HG03469 (cell line): ENCODE measurements around the gene F2RL3.

Experiments used
- ATAC-seq: cut with Tn5 transposase; IDR thresholded peaks from one replicate; pipeline ENCODE4 v1.9.1; 2021; ENCODE audit warnings: mild to moderate bottlenecking, moderate library complexity, moderate number of reproducible peaks; ENCODE audit not compliant: unreplicated experiment

F2RL3 gene

DNA sequence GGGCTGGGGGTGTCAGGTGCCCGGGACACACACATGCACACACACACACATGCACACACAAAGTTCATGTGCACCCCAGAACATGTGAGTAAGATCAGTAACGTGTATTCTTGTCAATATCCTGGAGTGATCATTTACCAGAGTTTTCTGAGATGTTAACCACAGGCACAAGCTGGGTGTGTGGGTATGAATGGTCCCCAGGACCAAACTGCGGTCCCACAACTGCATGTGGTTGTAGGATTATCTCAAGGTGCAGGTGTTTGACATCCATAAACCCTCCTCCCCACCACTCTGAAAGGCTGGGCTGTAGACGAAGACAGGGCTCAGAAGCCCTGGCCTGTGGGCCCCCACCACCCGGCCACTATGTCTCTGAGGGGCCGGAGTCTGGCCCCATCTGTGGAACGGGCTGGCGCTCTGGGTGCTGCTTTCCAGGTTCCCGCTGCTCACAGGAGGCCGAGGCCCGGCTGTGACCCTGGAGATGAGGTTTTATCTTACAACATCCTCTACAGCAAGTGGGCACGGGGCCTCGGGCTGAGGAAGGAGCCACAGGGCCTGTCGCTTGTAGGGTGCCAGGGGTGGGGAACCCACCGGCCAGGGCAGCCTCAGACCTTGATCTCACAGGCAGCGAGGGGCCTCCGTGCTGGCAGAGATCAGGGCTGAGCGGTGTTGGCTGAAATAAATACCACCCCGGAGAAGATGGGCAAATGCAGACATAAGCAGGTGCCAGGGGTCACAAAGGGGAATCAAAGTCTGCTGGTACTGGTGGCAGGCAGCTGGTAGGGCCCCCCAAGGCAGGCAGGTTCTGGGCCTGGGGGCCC, 4.3 kb downstream of the F2RL3 start:
- no peak for ATAC-seq

DNA sequence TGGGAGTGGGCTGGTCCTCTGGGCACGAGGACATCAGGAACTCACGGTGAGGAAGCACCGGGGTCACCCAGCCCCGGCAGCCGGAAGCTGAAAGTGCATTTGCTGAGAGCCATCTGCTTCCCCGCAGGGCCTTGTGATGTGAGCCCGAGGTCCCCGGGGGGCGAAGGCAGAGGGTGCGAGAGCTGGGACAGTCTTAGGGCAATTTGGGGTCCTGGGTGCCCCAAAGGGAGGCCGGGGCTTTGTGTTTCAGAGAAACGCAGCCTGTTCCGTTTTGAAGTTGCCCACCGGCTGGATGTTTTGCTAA, 4.8 kb downstream of the F2RL3 start:
- no peak for ATAC-seq

DNA sequence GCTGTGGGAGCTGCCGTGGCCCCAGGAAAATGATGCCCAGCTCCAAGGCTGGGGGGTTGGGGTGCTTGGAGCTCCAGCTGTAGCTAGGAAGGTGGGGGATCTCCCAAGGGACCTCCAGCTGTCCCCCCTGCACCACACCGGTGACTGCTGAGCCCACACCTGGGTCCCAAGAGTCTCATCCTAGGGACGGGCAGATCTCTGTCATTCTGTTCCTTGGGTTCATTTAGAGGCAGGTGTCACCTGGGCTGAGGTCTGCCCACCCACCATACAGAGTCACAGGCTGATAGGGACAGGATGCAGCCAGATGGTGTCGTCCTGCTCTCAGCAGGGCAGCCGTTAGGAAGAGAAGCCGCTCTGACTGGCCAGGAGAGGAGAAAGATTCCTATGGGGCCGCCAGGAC, 5.3 kb downstream of the F2RL3 start:
- ATAC-seq = no peak

DNA sequence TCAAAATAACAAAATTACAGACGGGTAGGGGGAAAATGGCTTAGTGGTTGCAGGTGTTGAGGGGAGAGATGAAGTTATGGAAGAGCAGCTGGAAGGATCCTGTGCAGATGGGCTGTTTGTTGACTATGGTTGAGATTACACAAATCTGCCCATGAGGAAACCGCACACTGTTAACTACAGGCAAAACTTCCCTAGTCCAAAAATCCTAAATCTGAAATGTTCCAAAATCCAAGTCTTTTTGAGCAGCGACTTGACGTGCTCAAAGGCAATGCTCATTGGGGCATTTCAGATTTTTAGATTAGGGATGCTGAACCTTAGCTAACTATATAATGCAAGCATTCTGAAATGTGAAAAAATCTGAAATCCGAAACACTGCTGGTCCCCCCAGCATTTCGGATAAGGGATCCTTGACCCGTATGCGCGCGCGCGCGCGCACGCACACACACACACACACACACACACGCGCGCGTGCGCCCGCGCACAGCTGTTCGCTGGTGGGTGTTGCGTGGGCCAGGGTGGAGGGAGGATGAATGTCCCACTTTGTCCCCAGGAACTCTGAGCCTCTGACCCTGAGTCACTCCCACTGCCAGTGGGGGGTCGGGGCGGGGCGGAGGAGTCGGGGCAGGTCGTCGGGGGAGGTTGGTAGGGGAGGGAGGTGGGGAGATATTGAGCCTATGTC, 6.8 kb downstream of the F2RL3 start:
- ATAC-seq = no peak

DNA sequence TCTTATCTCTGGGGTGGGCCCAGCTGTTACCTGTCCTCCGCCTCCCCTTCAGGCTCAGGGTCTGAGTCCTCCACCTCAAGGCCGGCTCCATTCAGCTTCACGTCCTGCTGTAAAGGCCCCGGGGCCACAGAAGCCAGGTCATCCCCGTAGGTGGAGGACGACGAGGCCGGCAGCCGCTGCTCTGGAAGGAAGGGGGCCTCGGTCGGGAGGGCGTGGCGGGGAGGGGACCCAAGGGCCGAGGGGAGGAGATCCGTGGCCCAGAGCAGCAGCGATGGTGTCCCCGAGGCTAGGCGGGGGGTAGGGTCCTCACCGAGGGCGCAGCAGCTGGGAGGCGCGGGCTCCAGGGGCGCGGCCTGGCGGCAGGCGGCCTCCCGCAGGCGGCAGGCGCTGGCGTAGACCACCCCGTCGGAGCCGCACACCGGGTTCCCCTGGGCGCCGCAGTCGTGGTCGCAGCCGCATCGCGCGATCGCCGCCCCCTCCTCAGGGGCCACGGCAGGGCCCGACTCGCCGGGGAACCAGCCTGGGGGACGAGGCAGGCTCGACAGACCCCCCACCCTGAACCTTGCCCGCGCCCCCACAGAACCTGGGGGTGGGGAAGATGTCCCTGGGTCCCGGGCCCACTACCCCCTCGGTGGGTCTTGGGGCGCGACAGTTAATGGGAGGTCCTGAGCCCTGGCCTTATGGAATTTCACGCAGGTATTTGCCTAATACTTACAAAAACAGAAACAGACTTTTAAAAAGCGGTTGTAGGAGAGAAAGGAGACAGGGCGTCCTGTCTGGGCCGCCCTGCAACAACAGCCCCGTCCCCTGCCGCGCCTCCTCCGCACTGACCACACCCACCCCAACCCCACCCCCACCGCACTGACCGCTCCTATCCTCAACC, 7.6 kb downstream of the F2RL3 start:
- no peak for ATAC-seq

DNA sequence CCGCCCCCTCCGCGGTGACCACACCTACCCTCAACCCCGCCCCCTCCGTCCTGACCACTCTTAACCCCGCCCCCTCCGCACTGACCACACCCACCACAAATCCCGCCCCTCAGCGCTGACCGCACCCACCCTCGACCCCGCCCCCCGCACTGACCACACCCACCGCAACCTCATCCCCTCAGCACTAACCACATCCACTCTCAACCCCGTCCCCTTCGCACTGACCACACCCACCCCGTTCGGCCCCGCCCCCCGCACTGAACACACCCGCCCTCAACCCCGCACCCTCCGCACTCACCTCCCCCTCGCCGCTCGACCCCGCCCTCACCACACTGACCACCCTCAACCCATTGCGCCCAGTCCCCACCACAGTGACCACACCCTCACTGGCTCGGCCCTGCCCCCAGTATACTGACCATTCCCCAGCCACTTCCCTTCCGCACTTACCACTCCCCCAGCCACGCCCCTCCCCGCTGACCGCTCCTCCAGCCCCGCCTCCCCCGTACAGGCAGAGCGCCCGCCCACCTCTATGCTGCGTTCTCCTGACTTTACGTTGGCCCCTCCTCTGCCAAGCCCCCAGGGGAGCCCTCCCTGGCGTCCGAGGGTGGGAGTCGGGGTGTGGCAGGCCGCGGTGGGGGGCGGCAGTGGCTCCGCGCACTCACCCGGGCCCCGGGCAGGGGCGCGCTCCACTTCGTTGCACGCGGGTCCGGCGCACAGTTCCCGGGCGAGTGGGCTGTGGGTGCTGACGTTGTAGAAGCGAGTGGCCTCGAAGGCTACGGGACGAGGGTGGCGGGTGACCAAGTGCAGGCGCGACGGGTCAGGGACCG, 8.4 kb downstream of the F2RL3 start:
- no peak for ATAC-seq

DNA sequence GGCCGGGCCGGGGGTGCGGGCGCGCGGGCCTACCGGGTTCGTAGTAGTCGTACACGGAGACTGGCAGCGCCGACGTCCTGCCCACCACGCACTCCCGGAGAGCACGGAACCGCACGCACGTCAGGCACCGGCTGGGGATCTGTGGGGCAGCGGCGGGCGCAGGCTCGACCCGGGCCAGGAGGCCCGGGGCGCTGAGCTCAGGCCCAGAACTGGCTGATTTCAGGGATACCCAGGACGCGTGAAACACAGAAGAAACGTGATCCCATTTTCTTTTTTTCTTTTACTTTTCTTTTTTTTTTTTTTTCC, 9.0 kb downstream of the F2RL3 start:
- ATAC-seq = no peak

DNA sequence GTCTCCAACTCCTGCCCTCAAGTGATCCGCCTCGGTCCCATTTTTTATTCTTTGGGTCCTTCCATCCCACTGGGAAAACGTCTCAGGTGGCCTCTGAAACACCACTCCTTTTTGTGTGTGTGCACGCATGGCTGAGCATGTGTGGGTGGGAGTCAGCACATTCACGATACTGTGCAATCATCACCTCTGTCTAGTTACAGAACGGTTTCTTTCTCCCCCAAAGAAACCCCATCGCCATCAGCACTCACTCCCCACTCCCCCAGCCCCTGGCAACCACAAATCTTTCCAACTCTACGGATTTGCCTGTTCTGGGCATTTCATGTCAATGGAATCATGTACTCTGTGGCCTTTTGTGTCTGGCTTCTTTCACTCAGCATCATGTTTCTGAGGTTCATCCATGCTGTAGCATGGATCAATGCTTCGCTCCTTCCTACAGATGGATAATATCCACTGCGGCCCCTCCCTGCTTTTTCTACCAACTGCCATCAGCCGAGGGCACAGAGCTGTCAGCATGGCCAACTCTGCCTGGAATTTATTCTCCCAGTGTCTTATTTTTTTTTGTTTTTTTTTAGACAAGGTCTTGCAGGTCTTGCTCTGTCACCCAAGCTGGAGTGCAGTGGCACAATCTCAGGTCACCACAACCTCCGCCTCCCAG, 9.7 kb downstream of the F2RL3 start:
- no peak for ATAC-seq

DNA sequence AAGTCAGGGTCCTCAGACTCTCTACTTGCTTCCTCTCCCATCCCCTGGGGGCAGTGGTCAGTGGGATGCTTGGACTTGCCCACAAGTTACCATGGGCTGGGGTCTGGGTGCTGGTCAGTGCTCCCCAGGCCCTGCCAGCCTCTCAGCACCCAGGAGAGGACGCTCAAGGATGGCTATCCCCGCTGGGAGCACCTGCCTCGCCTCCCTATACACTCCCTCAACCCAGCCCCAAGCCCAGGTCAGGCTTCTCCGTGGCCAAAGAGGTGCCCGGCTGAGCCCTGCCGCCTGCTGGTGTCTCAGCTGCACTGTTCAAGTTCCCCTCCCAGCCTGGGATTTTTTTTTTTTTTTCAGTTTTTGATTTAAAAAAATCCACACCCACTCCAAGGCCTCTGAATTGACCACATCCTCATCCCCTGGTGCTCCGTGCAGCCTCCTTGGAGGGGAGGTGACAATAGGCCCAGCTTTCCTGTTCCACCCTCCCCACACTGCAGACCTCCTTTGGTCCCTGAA, 10.8 kb downstream of the F2RL3 start:
- ATAC-seq = no peak

DNA sequence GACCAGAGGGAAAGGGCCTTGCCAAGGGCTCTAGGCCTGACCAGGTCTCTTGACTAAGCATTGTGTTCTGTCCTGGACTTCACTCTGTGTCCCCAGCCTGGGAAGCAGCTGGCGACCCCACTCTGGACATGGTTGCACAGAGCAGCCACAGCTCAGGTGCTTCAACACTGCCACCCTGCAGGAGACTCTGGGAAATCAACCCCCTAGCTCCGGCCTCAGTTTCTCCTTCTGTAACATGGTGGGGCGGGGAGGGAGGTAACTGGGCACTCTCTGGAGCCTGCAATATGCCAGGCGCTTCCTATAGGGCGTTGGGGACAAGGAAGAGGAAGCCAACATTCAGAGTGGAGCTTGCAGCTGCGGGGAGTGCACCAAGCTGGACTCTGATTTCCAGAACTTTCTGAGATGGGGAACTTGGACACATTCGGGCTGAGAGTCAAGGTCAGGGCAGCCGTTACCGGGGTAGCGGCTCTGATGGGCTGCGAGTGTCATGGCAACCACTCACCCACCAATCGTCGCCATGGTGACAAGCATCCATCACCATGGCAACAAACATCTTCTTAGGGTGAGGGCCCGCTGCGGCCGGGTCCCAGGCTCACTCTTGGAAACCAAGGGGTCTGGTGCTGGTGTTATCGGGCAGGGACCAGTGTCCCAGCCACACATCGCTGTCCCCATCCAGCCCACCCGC, 12.8 kb downstream of the F2RL3 start:
- ATAC-seq = no peak

DNA sequence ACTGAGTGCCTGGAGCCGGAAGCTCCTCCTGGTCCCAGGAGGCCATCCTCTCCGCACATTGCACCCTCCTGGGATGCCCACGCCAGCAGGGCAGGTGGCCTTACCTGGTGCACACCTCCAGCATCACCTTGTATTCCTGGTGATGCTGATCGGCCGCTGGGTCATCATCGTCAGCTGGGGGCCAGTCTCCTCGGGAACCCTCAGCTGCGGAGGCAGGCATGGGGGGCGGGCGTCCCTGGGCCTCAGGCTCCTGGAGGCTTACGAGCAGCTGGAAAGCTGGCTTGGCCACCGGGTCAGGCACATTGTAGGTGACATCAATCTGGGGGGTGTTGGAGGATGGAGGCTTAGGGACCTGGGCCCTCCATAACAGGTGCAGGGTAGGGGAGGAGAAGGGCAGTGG, 13.7 kb downstream of the F2RL3 start:
- no peak for ATAC-seq

DNA sequence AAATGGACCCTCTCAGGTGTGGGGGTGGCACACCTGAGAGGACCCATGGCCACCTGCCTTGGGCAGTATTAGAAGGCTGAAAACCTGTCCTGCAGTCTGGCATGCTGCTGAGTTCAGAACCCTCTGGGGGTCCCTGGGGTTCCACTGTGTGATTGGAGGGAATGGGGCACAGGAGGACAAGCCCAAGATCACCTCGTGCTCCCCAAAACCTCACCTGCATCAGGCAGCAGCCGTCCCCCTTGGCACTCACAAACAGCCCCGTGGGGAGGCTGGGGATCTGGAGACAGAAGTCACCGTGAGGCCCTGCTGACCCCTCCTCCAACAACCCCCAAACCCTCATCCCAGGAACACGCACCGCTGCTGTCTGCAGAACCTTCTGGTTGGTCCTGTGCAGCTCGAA, 14.5 kb downstream of the F2RL3 start:
- ATAC-seq = no peak

DNA sequence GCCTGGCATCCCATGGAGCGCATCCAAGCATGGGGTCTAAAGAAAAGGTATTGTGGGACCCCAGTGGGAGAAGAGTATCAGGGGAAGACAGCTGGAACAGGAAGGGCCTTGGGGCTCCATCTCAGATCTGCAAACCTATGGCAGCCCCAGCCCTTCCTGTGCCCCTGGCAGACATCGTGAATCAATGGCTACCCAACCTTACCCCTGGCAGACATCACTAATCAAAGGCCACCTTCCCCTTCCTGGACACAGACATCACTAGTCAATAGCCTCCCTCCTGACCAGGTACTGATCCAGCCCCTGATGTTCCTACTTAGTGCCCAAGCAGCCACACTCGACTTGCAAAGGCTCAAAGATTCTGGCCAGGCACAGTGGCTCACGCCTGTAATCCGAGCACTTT, 15.8 kb downstream of the F2RL3 start:
- no peak for ATAC-seq

DNA sequence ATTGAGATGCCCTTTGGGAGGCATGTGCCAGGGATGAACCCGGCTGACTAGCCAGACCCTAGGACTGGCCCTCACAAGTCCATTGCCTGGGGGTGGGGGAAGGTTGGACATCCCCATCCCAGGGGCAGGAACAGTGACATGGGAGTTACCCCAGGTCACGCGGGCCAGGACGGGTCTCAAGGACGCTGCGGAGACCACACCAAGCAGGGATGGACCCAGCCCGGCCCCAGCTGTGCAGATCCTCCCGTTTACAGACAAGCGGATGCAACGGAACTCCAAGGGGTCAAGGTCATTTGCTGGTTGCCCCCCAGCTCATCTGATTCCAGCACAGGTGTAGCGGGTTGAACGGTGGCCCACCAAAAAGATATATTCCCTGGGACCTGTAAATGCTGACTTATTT, 20.0 kb downstream of the F2RL3 start:
- ATAC-seq = no peak

DNA sequence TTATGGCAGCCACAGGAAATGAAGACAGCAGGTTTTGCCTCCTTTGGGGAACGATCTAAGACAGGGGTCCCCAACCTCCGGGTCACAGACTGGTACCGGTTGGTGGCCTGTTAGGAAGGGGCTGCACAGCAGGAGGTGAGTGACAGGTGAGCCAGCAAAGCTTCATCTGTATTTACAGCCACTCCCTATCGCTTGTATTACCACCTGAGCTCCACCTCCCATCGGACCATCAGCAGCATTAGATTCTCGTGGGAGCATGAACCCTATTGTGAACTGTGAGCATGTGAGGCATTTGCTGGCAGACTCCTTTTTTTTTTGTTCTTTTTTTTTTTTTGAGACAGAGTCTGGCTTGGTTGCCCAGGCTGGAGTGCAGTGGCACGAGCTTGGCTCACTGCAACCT, 22.2 kb downstream of the F2RL3 start:
- ATAC-seq = no peak

DNA sequence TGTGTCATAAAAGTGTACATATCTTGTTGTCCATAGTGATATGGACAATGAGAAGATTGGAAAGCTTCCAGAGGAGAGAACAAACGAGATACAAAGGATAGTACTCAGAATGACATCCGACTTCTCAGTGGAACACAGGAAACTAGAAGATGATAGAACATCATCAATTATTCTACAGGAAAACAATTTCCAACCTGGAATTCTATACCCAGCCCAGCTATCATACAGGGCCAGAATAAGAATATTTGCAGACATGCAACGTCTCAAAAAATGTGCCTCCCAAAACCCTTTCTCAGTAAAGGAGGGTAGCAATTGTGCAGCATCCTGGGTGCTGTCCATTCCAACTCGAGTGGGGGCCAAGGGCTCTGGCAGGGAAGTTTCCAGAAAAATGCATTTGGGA, 24.0 kb downstream of the F2RL3 start:
- no peak for ATAC-seq

DNA sequence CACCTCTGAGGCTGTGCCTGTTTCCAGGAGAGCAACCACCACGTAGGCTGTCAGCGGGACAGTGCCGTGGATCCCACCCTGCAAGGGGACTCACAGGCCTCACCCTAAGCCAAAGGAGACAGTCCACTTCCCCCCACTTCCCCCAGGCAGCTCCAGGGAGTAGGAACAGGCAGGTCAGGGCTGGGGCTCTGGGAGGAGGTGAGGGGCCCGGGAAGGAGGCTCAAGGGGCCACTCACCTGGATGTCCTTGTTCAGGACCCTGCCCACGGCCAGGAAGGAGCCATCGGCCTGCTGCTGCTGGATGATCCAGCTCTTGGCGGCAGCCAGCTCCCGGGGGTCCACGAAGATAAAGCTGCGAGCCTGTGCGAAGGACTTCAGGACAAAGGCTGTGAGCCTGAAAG, 25.6 kb downstream of the F2RL3 start:
- no peak for ATAC-seq

DNA sequence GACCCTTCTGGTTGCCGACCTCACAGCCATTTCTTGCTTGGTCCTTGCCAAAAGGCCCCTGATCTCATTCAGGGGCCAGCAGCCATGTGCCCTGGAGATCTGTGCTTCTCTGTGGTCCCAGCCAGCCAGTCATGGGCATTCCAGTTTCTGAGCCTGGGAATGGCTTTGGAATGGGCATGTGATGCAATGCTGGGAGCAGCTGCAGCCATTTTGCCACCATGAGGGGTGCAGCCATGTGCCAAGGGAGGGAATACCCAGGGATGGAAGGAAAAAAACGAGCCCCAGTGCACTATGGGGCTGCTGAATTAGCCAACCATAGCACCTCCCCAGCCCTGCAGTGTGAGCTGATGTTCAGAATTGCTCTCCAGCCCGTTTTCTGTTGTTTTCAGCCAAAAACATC, 26.3 kb downstream of the F2RL3 start:
- no peak for ATAC-seq

DNA sequence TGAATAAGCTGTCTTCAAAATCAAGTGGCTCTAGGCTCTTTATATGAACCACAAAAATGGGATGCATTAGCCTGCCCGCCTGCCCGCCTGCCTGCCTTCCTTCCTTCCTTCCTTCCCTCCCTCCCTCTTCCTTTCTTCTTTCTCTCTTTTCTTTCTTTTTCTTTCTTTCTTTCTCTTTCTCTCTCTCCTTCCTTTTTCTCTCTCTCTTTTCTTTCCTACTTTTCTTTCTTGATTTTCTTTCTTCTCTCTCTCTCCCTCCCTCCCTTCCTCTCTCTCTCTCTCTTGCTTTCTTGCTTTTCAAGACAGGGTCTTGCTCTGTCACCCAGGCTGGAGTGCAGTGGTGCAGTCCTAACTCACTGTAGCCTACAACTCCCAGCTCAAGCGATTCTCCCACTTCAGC, 26.9 kb downstream of the F2RL3 start:
- no peak for ATAC-seq

DNA sequence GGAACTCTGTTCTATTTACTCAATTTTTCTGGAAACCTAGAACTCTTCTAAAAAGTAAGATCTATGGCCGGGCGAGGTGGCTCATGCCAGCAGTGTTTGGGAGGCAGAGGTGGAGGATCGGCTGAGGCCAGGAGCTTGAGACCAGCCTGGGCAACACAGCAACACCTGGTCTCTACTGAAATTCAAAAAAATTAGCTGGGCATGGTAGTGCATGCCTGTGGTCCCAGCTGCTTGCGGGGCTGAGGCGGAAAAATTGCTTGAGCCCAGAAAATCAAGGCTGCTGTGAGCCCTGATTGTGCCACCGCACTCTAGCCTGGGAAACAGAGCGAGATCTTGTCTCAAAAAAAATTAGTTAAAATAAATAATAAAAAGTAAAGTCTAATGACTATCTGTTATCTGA, 28.6 kb downstream of the F2RL3 start:
- no peak for ATAC-seq
